OCI-LY1 (cell line): ENCODE results near the gene ARL5C.

Experiments
- EZH2 ChIP-seq: fragments of 200-600 bp; sonication (generic), shearing (Covaris generic); IDR thresholded peaks from 2 replicates; pipeline ENCODE4 v1.8.0; 2017; ENCODE audit warnings: borderline replicate concordance, mixed run types, mild to moderate bottlenecking, antibody characterized with exemption, low read length, moderate library complexity, mixed read lengths
- TF ChIP-seq, protein P1 (sequence below): fragments of 200-600 bp; sonication (generic), shearing (Covaris generic); IDR thresholded peaks from 2 replicates; pipeline ENCODE4 v1.5.1; 2017; ENCODE audit warnings: mild to moderate bottlenecking, antibody characterized with exemption, low read length, moderate library complexity, mixed read lengths

DNA sequence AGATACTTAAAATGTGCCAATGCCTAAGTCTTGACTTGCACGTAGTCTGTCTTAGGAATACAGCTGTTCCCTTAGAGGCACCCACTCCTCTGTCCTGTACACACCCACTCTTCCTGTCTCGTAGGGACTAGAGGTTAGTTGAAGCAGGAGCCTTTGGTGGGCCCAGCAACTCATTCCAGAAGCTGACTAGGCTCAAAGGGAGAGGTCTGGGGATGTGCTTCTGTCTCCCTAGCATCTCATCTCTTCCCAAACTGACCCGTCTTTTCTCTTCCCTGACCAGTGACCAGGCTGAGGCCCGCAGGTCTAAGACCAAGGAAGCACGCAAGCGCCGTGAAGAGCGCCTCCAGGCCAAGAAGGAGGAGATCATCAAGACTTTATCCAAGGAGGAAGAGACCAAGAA lies 38.3 kb upstream of the ARL5C start:
- TF ChIP-seq, protein P1, sequence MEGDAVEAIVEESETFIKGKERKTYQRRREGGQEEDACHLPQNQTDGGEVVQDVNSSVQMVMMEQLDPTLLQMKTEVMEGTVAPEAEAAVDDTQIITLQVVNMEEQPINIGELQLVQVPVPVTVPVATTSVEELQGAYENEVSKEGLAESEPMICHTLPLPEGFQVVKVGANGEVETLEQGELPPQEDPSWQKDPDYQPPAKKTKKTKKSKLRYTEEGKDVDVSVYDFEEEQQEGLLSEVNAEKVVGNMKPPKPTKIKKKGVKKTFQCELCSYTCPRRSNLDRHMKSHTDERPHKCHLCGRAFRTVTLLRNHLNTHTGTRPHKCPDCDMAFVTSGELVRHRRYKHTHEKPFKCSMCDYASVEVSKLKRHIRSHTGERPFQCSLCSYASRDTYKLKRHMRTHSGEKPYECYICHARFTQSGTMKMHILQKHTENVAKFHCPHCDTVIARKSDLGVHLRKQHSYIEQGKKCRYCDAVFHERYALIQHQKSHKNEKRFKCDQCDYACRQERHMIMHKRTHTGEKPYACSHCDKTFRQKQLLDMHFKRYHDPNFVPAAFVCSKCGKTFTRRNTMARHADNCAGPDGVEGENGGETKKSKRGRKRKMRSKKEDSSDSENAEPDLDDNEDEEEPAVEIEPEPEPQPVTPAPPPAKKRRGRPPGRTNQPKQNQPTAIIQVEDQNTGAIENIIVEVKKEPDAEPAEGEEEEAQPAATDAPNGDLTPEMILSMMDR: no peak
- TF ChIP-seq EZH2: no peak
